GM19324 (cell line): Measurements from ENCODE around the gene DMXL1.
A peak's percentile ranks its signal among the peaks of the same experiment; 100 is the strongest.
"Not testable (repeated sequence)": the region's sequence is repeated elsewhere in the genome, so short reads cannot be mapped to it uniquely, and the experiment has no call there.

ENCODE experiments used
- ATAC-seq: cut with Tn5 transposase; IDR thresholded peaks from one replicate; pipeline ENCODE4 v1.9.1; 2021; ENCODE audit warnings: mild to moderate bottlenecking, moderate library complexity; ENCODE audit not compliant: unreplicated experiment, low FRiP score

The DMXL1 gene

GRCh38 chr5:119059740-119060255, 11.1 kb upstream of the DMXL1 start:
- ATAC-seq, result no peak

- ATAC-seq, result no peak
Measured at GRCh38 chr5:119063579-119064379, 7.1 kb upstream of the DMXL1 start.

DNA sequence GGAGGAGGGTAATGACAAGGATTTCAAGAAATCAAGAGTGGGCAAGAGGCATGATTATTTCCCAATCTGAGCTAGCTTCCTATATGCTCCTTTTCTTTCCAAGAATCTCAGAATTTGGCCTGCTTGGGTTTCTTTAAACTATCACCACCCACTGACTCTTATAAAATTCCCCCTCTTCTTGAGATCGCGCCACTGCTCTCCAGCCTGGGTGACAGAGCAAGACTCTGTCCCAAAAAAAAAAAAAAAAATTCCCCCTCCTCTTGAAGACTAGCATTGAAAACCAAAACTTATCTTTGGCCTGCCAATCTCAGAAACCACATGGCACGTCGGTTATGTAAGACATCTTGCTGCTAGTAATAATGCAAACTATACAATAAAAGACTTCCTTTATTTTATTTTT, 3.4 kb upstream of the DMXL1 start:
- ATAC-seq, result no peak

DNA sequence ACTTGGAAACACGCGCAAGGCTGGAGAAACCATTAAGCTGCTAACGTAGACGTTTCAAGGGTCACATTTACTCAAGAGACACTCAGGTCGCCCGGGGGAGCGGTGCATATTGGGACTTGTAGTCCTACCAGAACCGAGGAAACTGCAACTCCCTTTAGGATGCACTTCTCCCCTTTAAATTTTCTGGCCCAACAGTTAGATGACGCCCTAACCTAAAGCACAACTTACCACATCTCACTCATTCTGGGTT, 384 bp upstream of the DMXL1 start:
- peak; percentile 59 for ATAC-seq

- peak; percentile 27 for ATAC-seq
Measured at GRCh38 chr5:119071561-119071995, 691 bp downstream of the DMXL1 start.

DNA sequence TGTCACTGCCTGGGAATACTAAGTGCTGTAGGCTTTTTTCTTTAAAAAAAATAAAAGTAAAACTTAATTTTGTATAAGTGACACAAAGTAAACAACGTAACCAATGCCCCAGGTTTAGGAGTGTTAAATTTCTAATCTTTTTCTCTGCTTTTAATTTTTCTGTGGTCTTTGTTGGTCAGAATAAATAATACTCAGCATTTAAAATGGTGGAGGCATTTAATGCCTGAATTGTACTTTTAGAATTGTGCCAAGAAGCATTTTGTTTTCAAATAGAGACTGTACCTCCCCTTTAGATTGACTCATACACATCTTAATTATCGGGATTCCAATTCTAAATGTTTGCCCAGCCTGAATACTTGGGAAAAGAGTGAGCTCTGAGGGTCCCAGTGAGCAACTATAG, 1.6 kb downstream of the DMXL1 start:
- no peak for ATAC-seq

DNA sequence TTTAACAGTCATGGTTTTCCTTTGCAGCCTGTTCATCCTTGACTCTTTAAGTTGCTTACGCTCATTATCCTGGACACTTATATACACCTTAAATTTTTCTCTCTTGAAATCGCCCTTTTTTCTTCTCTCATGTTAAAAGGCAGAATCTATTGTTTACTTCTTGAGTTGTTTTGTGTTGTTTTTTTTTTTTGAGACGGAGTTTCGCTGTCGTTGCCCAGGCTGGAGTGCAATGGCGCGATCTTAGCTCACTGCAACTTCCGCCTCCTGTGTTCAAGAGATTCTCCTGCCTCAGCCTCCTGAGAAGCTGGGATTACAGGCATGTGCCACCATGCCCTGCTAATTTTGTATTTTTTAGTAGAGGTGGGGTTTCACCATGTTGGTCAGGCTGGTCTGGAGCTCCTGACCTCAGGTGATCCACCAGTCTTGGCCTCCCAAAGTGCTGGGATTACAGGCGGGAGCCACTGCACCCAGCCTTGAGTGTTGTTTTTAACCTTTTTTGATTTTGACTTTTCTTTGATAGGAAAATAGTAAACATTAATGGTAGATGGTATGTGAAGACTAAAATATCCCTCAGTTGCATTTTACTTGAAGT, 3.0 kb downstream of the DMXL1 start:
- ATAC-seq, result not testable (repeated sequence)

DNA sequence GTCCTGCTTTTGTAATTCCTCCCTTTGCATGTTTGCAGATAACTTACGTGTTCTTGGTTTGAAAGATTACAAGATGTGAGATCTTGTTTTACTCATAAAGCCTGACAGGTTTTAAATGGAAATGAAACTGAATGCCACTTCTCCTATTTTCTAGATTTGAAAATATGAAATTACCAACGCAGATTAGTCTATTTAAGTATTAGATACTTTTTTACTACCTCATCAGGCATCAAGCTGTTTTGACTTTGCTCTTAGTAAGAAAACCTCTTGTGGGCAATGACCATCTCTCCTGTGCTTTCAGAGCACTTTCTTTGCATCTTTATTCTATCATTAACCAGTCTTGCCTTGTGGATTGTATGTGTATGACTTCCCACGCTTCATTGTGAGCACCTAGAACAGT, 3.5 kb downstream of the DMXL1 start:
- no peak for ATAC-seq

- ATAC-seq, result not testable (repeated sequence)
Measured at GRCh38 chr5:119075269-119075668, 4.4 kb downstream of the DMXL1 start.

DNA sequence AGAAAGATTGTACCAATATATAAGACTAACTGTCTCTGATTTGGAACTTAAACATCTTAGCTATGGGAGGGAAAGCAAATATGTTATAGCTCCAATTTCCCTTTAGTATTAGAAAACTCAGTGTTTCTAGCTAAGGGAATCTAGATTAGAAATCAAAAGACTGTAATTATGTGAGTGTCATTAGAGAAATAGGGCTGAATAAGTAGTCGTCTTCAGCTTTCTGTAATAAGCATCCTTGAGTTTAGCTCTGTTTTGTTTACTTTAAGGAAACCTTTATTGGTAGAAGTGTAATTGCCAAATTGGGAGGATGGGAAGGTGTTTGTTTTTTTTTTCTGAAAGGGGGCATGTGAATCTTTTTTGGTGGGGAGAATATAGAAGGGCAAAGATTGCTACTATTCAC, 5.2 kb downstream of the DMXL1 start:
- no peak for ATAC-seq

DNA sequence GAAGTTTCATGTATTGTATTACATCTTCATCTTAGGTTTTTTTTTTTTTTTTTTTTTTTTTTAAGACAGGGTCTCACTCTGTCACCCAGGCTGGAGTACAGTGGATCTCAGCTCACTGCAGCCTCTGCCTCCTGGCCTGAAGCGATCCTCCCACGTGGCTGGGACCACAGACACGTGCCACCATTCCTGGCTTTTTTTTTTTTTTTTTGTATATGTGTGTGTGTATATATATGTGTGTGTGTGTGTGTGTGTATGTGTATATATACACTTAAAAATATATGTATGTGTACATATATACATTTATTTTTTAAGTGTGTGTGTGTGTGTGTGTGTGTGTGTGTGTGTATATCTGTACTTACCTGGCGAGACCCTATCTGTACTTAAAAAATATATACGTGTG, 6.6 kb downstream of the DMXL1 start:
- ATAC-seq, result no peak

GRCh38 chr5:119078071-119078846, 7.4 kb downstream of the DMXL1 start:
- no peak for ATAC-seq

- ATAC-seq, result no peak
Measured at GRCh38 chr5:119078861-119079260, 8.0 kb downstream of the DMXL1 start.

DNA sequence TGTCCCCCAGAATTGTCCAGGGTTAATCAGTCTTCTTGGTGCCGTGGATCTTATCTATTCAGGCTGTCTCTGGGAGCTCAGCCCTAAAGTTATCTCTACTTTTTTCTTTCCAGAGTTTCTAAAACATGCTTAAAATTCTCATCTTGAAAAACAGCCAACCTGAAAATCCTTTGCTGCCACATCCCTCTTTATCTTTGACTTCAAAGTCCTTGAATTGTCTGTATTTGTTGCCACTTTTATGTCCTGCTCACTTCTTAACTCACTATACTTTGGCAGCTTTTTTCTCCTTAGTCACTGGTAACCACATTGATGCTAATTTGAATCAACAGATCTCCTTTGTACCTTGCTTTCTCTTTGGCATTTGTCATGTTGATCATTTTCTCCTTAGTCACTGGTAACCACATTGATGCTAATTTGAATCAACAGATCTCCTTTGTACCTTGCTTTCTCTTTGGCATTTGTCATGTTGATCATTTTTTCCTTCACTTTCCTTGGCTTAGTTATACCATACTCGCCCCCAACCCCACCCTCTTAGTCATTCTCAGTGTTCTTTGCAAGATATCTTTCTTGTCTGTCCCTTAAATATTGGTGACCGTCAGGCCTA, 8.5 kb downstream of the DMXL1 start:
- ATAC-seq, result peak; percentile 38

GRCh38 chr5:119080936-119081335, 10.0 kb downstream of the DMXL1 start:
- ATAC-seq, result no peak

DNA sequence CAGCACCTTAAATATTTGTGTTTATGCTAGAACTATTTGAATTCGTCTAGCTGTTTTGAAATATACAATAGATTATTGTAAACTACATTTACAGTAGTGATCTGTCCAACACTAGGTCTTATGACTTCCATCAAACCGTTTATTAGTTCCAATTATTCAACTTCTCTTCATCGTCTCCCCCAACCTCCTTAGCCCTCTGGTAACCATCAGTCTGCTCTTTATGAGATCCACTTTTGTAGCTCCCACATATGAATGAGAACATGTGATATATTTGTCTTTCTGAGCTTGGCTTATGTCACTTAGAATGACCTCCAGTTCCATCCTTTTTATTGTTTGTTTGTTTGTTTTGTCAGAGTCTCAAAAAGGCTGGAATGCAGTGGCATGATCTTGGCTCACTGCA, 11.8 kb downstream of the DMXL1 start:
- no peak for ATAC-seq

DNA sequence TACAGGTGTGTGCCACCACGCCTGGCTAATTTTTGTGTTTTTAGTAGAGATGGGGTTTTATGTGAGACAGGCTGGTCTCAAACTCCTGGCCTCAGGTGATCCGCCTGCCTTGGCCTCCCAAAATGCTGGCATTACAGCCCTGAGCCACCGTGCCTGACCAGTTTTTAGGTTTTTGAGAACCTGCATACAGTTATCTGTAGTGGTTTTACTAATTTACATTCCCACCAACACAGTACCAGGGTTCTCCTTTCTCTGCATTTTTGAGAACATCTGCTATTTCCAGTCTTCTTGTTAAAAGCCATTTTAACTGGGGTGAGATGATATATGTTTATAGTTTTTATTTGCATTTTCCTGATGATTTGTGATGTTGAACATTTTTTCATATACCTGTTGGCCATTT, 12.8 kb downstream of the DMXL1 start:
- ATAC-seq, result no peak

DNA sequence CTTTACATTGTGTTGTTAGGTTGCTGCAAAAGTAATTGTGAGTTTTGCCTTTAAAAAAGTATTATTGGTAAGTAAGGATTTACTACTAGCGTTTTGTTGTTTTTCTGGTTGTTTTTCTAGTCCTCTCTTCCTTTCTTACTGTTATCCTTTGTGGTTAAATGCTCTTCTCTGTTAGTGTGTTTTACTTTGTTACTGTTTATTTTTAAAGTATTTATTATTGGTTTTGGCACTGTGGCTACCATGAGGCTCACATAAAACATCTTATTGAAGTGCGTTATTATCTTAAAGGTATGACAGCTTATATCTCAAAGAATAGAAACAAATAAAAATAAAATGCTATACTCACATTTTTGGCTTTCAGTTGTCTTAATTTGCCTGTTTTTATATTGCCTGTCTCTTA, 17.6 kb downstream of the DMXL1 start:
- no peak for ATAC-seq

DNA sequence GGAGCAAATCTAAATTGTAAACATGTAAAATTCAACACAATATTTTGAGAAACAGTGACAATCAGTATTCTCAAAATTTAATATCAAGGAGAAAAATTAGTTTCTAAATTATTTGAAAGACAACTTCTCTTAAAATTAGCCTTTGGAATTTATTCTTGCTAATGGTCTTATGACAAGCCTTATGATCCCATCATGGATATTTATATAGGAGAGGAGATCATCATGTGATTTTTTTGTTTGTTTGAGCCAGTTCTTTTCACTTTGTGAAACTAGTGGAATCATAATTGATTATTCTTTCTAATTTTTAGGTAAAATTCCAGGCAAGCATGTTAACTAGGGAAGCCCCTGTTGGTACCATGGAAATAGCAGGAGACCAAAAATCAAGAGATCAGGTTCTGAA, 24.7 kb downstream of the DMXL1 start:
- ATAC-seq, result no peak

DNA sequence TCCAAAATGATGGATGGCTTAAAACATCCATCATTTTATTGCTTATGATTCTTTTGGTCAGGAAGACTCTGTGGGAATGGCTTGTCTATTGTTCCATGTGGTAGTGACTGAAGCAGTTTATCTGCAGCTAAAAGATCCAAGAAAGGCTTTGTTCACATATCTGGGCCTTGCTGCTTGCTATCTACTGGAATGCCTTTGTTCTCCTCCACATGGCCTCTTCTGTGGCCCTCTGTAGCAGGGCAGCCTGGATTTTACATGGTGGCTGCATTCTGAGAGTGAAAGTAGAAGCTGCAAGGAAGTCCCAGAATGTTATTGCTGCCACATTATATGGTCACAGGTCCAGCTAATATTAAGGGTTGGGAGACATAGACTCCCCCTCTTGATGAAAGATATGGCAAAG, 35.1 kb downstream of the DMXL1 start:
- no peak for ATAC-seq

- ATAC-seq, result no peak
Measured at GRCh38 chr5:119112151-119112550, 41.3 kb downstream of the DMXL1 start.
